Esophagus muscularis mucosa (tissue), 4 donors: ENCODE measurements around the gene CBFA2T3. TPM values are rescaled to one million over a fixed set of nuclear protein-coding genes. Genes with fewer than 3 reads are reported as not detected.
"Not testable (repeated sequence)": the region's sequence is repeated elsewhere in the genome, so short reads cannot be mapped to it uniquely, and the experiment has no call there.

Experiments used
- DNase-seq: peaks from one replicate; pipeline ENCODE4 v3.0.0-alpha.2; 2017; ENCODE audit errors: extremely low spot score
- H3K27ac ChIP-seq, 4 donors: fragments of 200-600 bp; sonication (generic); replicated peaks in 1 of 4; 1 replicate in 3 of 4; 2 replicates in 1 of 4; pipeline ENCODE4 v1.5.1; 2016 to 2019; ENCODE audit warnings: mild to moderate bottlenecking in 1 of 4
- H3K27me3 ChIP-seq, 4 donors: fragments of 200-600 bp; sonication (generic); one replicate each; pipeline versions ENCODE4 v1.5.1 to v1.6.0; 2016 to 2019
- H3K36me3 ChIP-seq, 4 donors: fragments of 200-600 bp; sonication (generic); one replicate each; pipeline ENCODE4 v1.5.1; 2016 to 2019
- H3K4me1 ChIP-seq, 4 donors: fragments of 200-600 bp; sonication (generic); one replicate each; pipeline ENCODE4 v1.5.1; 2016 to 2019
- H3K4me3 ChIP-seq, 4 donors: fragments of 200-600 bp; sonication (generic); 1 replicate in 2 of 4; 2 replicates in 2 of 4; pipeline ENCODE4 v1.5.1; 2016 to 2019; ENCODE audit warnings: mild to moderate bottlenecking in 4 of 4, moderate library complexity in 1 of 4
- H3K9me3 ChIP-seq, 4 donors: fragments of 200-600 bp; sonication (generic); 1 replicate in 3 of 4; 2 replicates in 1 of 4; pipeline ENCODE4 v1.5.1; 2016 to 2019
- CTCF ChIP-seq, 3 experiments: fragments of 200-600 bp in 2 of 3; fragments of 450-650 bp in 1 of 3; sonication (generic) in 2 of 3; IDR thresholded peaks; one replicate each; pipeline ENCODE4 v1.5.1; 2017 to 2019; ENCODE audit warnings: antibody characterized with exemption in 3 of 3, mild to moderate bottlenecking in 2 of 3, moderate library complexity in 1 of 3
- EP300 ChIP-seq: sonication (generic); formaldehyde crosslinking; IDR thresholded peaks from one replicate; pipeline ENCODE4 v1.6.1; 2017; ENCODE audit warnings: antibody characterized with exemption
- POLR2A ChIP-seq: fragments of 450-650 bp; IDR thresholded peaks from one replicate; pipeline ENCODE4 v1.6.1; 2017; ENCODE audit warnings: antibody characterized with exemption, moderate library complexity, mild to moderate bottlenecking, low read depth
- POLR2AphosphoS5 ChIP-seq, 2 donors: sonication (generic); formaldehyde crosslinking; IDR thresholded peaks; one replicate each; pipeline ENCODE4 v1.6.1; 2017; ENCODE audit warnings: antibody characterized with exemption in 2 of 2
- WGBS: methylation state at CpG from one replicate; pipeline ENCODE4 v1.1.5; 2018; 5-methylcytosine and 5-hydroxymethylcytosine counted together
- intact Hi-C: fragments of 100-400 bp; cut with DNase I; formaldehyde crosslinking; loops from one replicate; pipeline ENCODE4 v1.15.1; 2023
- total RNA-seq, 4 donors: library from RNA; depleted of rRNA; stranded (reverse); fragments of >200 nt; gene quantifications; one replicate each; pipeline versions ENCODE4 v1.1.0 to v1.2.1, GENCODE V29; 2016

The CBFA2T3 gene
- total RNA-seq, 4 donors from 2014 or later = 2.0 to 10.4 (median 3.5) TPM

- Histone ChIP-seq H3K27me3 (peaks cover 0 to 84% (median 0%) of the 10 kb centered on the region in 4 donors), H3K36me3 (no peaks in the 10 kb centered on the region), H3K4me3 (no peak overlapping the region), H3K4me1 (peaks cover 0 to under 1% (median 0%) of the 10 kb centered on the region in 4 donors), H3K9me3 (no peaks in the 10 kb centered on the region), H3K27ac (no peak overlapping the region)
- intact Hi-C loops = no loop called here
- 63% methylated on average over 17 of the region's 17 CpGs for WGBS
- TF ChIP-seq POLR2AphosphoS5 (IDR thresholded peaks at IDR 0.05) = no peak
- no peak for TF ChIP-seq CTCF (IDR thresholded peaks at IDR 0.05)
- TF ChIP-seq EP300 = no peak
- no peak for TF ChIP-seq POLR2A
- no peak for DNase-seq
These were observed 32.6 kb upstream of the CBFA2T3 start for GRCh38 chr16:89009343-89010209.

- H3K9me3 ChIP-seq, H3K27ac ChIP-seq, H3K4me1 ChIP-seq, DNase-seq, H3K36me3 ChIP-seq, H3K4me3 ChIP-seq, intact Hi-C loops: not testable (repeated sequence)
- peaks cover 0 to 84% (median 0%) of the 10 kb centered on the region in 4 donors for H3K27me3 ChIP-seq
- 65% methylated on average over 4 of the region's 4 CpGs for WGBS
These were observed 31.8 kb upstream of the CBFA2T3 start for GRCh38 chr16:89008796-89009195.

GRCh38 chr16:89007371-89008249, 30.6 kb upstream of the CBFA2T3 start:
- DNase-seq = no peak
- Histone ChIP-seq H3K27ac (no peak overlapping the region), H3K36me3 (no peaks in the 10 kb centered on the region), H3K9me3 (no peaks in the 10 kb centered on the region), H3K4me1 (peaks cover 0 to 11% (median 5%) of the 10 kb centered on the region in 4 donors), H3K4me3 (no peak overlapping the region), H3K27me3 (peaks cover 0 to 82% (median 0%) of the 10 kb centered on the region in 4 donors)
- 53% methylated on average over 9 of the region's 9 CpGs for WGBS
- intact Hi-C loops = no loop called here
- no peak for TF ChIP-seq EP300
- TF ChIP-seq POLR2AphosphoS5 (IDR thresholded peaks at IDR 0.05) = no peak
- TF ChIP-seq CTCF (IDR thresholded peaks at IDR 0.05) = no peak
- TF ChIP-seq POLR2A = no peak

GRCh38 chr16:89006036-89006752, 29.2 kb upstream of the CBFA2T3 start:
- intact Hi-C loops = no loop called here
- TF ChIP-seq CTCF (IDR thresholded peaks at IDR 0.05) (no peak), EP300 (no peak), POLR2AphosphoS5 (IDR thresholded peaks at IDR 0.05) (no peak), POLR2A (no peak)
- no peak for DNase-seq
- WGBS = 86% methylated on average over 22 of the region's 24 CpGs
- H3K27me3 ChIP-seq = peaks cover 0 to 81% (median 6%) of the 10 kb centered on the region in 4 donors
- H3K36me3 ChIP-seq = no peaks in the 10 kb centered on the region
- no peak overlapping the region for H3K4me3 ChIP-seq
- H3K9me3 ChIP-seq = peaks cover 0 to 6% (median 5%) of the 10 kb centered on the region in 4 donors
- no peak overlapping the region for H3K27ac ChIP-seq
- H3K4me1 ChIP-seq = peaks cover 0 to 11% (median 5%) of the 10 kb centered on the region in 4 donors
